H9 (cell line): Measurements from ENCODE around the gene TIFAB. TPM values are rescaled to one million over a fixed set of nuclear protein-coding genes. Genes with fewer than 3 reads are reported as not detected.

Experiments used
- DNase-seq: peaks from one replicate; pipeline ENCODE4 v3.0.0-alpha.2; 2017
- H2AFZ ChIP-seq: one replicate; pipeline ENCODE4 v1.6.1; 2013; ENCODE audit warnings: mild to moderate bottlenecking, low read length, control low read depth, moderate library complexity
- H2AK5ac ChIP-seq: 2 replicates; pipeline ENCODE4 v1.6.1; 2013; ENCODE audit warnings: low read length, control low read depth, mixed read lengths; ENCODE audit not compliant: insufficient read length
- H2BK120ac ChIP-seq: one replicate; pipeline ENCODE4 v1.6.1; 2013; ENCODE audit warnings: low read depth, mild to moderate bottlenecking, low read length, control low read depth, inconsistent platforms; ENCODE audit not compliant: poor library complexity, severe bottlenecking
- H2BK12ac ChIP-seq: 2 replicates; pipeline ENCODE4 v1.6.1; 2013; ENCODE audit warnings: low read length, control low read depth, mixed read lengths, low read depth; ENCODE audit not compliant: insufficient read length
- H2BK15ac ChIP-seq: 2 replicates; pipeline ENCODE4 v1.6.1; 2013; ENCODE audit warnings: low read depth, low read length, control low read depth
- H2BK20ac ChIP-seq: one replicate; pipeline ENCODE4 v1.6.1; 2013; ENCODE audit warnings: low read depth, mild to moderate bottlenecking, low read length, control low read depth, inconsistent platforms; ENCODE audit not compliant: poor library complexity, severe bottlenecking
- H2BK5ac ChIP-seq: 2 replicates; pipeline ENCODE4 v1.6.1; 2013; ENCODE audit warnings: low read length, control low read depth, mixed read lengths; ENCODE audit not compliant: insufficient read length
- H3K14ac ChIP-seq: 2 replicates; pipeline ENCODE4 v1.6.1; 2013; ENCODE audit warnings: low read length, control low read depth; ENCODE audit not compliant: insufficient read depth
- H3K18ac ChIP-seq: 2 replicates; pipeline ENCODE4 v1.6.1; 2013; ENCODE audit warnings: low read depth, mild to moderate bottlenecking, mixed read lengths, low read length, control low read depth; ENCODE audit not compliant: insufficient read length
- H3K23ac ChIP-seq: 2 replicates; pipeline ENCODE4 v1.6.1; 2013; ENCODE audit warnings: low read length, control low read depth, mixed read lengths, low read depth; ENCODE audit not compliant: insufficient read length
- H3K23me2 ChIP-seq: 2 replicates; pipeline ENCODE4 v1.6.1; 2013; ENCODE audit warnings: low read depth, mild to moderate bottlenecking, mixed read lengths, low read length, control low read depth; ENCODE audit not compliant: insufficient read length, poor library complexity, severe bottlenecking
- H3K27ac ChIP-seq: 2 replicates; pipeline ENCODE4 v1.5.1; 2013; ENCODE audit warnings: low read length, control low read depth, mixed read lengths, low read depth; ENCODE audit not compliant: insufficient read length
- H3K27me3 ChIP-seq: 2 replicates; pipeline ENCODE4 v1.6.1; 2013; ENCODE audit warnings: low read length, control low read depth, inconsistent platforms; ENCODE audit not compliant: insufficient read depth
- H3K4ac ChIP-seq: 2 replicates; pipeline ENCODE4 v1.6.1; 2013; ENCODE audit warnings: low read depth, mild to moderate bottlenecking, control low read depth, inconsistent platforms, low read length, moderate library complexity
- H3K4me1 ChIP-seq: 2 replicates; pipeline ENCODE4 v1.6.1; 2013; ENCODE audit warnings: low read length, control low read depth, inconsistent platforms; ENCODE audit not compliant: insufficient read depth
- H3K4me2 ChIP-seq: 2 replicates; pipeline ENCODE4 v1.6.1; 2013; ENCODE audit warnings: low read length, control low read depth, mixed read lengths; ENCODE audit not compliant: insufficient read length, insufficient read depth
- H3K56ac ChIP-seq: 2 replicates; pipeline ENCODE4 v1.6.1; 2013; ENCODE audit warnings: low read depth, mild to moderate bottlenecking, mixed read lengths, low read length, control low read depth; ENCODE audit not compliant: insufficient read length
- H3K79me1 ChIP-seq: 2 replicates; pipeline ENCODE4 v1.6.1; 2013; ENCODE audit warnings: low read depth, mild to moderate bottlenecking, moderate library complexity, low read length, control low read depth, inconsistent platforms; ENCODE audit not compliant: insufficient read depth, poor library complexity, severe bottlenecking
- H3K79me2 ChIP-seq: 2 replicates; pipeline ENCODE4 v1.6.1; 2013; ENCODE audit warnings: low read length, control low read depth, inconsistent platforms; ENCODE audit not compliant: insufficient read depth
- H3K9ac ChIP-seq: 2 replicates; pipeline ENCODE4 v1.6.1; 2013; ENCODE audit warnings: low read length, control low read depth, mixed read lengths; ENCODE audit not compliant: insufficient read length; ENCODE audit errors: extremely low read depth
- H3K9me3 ChIP-seq: one replicate; pipeline ENCODE4 v1.6.1; 2013; ENCODE audit warnings: low read depth, low read length, inconsistent platforms; ENCODE audit not compliant: control insufficient read depth
- H3T11ph ChIP-seq: one replicate; pipeline ENCODE4 v1.6.1; 2013; ENCODE audit warnings: mild to moderate bottlenecking, low read length, control low read depth, inconsistent platforms
- H4K20me1 ChIP-seq: one replicate; pipeline ENCODE4 v1.6.1; 2013; ENCODE audit not compliant: control insufficient read depth, insufficient read length, insufficient read depth
- H4K5ac ChIP-seq: 2 replicates; pipeline ENCODE4 v1.6.1; 2013; ENCODE audit warnings: low read depth, mild to moderate bottlenecking, mixed read lengths, low read length, control low read depth; ENCODE audit not compliant: insufficient read length
- H4K8ac ChIP-seq: replicated peaks from 2 replicates; pipeline ENCODE4 v1.6.1; 2013; ENCODE audit warnings: low read length, control low read depth, mixed read lengths, low read depth; ENCODE audit not compliant: insufficient read length
- H4K91ac ChIP-seq: 2 replicates; pipeline ENCODE4 v1.6.1; 2013; ENCODE audit warnings: low read depth, mild to moderate bottlenecking, moderate library complexity, mixed read lengths, low read length, control low read depth; ENCODE audit not compliant: insufficient read length
- H3K27ac Mint-ChIP-seq, 3 experiments: 2 replicates in 2 of 3; 3 replicates in 1 of 3; pipeline ENCODE4 v1.8.0; 2020 to 2021; ENCODE audit warnings: mixed read lengths in 3 of 3, mild to moderate bottlenecking in 1 of 3, moderate library complexity in 1 of 3
- H3K27me3 Mint-ChIP-seq: 2 replicates; pipeline ENCODE4 v1.8.0; 2021; ENCODE audit warnings: low read depth, mild to moderate bottlenecking, moderate library complexity, mixed read lengths
- H3K36me3 Mint-ChIP-seq, 3 experiments: 2 replicates in 2 of 3; 3 replicates in 1 of 3; pipeline ENCODE4 v1.8.0; 2020 to 2021; ENCODE audit warnings: low read depth in 3 of 3, mixed read lengths in 3 of 3; ENCODE audit not compliant: insufficient read depth in 1 of 3
- H3K4me1 Mint-ChIP-seq, 2 experiments: 2 replicates each; pipeline ENCODE4 v1.8.0; 2020; ENCODE audit warnings: mixed read lengths in 2 of 2
- H3K4me3 Mint-ChIP-seq, 2 experiments: 2 replicates in 1 of 2; 3 replicates in 1 of 2; pipeline ENCODE4 v1.8.0; 2020 to 2021; ENCODE audit warnings: mild to moderate bottlenecking in 2 of 2, mixed read lengths in 2 of 2, moderate library complexity in 1 of 2
- H3K9me3 Mint-ChIP-seq, 2 experiments: 2 replicates in 1 of 2; 3 replicates in 1 of 2; pipeline ENCODE4 v1.8.0; 2020; ENCODE audit warnings: mild to moderate bottlenecking in 2 of 2, mixed read lengths in 2 of 2, moderate library complexity in 1 of 2
- CTCF ChIP-seq: fragments of 200-600 bp; sonication (generic); conservative IDR thresholded peaks from 3 replicates; pipeline ENCODE4 v1.8.0; 2021; ENCODE audit warnings: antibody characterized with exemption, mild to moderate bottlenecking
- WGBS: extraction: QIAGEN DNeasy Blood & Tissue Kit; methylation state at CpG from one replicate; pipeline ENCODE4 v1.1.7; 2013; ENCODE audit warnings: missing lambda C conversion rate, low lambda C conversion rate, mixed read lengths; ENCODE audit not compliant: insufficient read length; ENCODE audit errors: extremely low coverage; 5-methylcytosine and 5-hydroxymethylcytosine counted together
- total RNA-seq: library from RNA; stranded (reverse); gene quantifications from 2 replicates; pipeline ENCODE4 v1.2.1, GENCODE V29; 2021

The TIFAB gene
- total RNA-seq, 1 experiment from 2014 or later: not detected

GRCh38 chr5:135441350-135441831 is 10.8 kb downstream of the TIFAB start:
- H2AFZ ChIP-seq: no peak overlapping the region
- H2AK5ac ChIP-seq: no peak overlapping the region
- H3K18ac ChIP-seq: no peak overlapping the region
- H3K36me3 Mint-ChIP-seq: no peaks in the 10 kb centered on the region
- no peak overlapping the region for H3K4me3 Mint-ChIP-seq
- no peak overlapping the region for H2BK15ac ChIP-seq
- H3K9me3 ChIP-seq: no peaks in the 10 kb centered on the region
- H3K23me2 ChIP-seq: no peaks in the 10 kb centered on the region
- H3K4me1 ChIP-seq: no peaks in the 10 kb centered on the region
- no peak overlapping the region for H2BK120ac ChIP-seq
- H4K5ac ChIP-seq: no peak overlapping the region
- H3K4me2 ChIP-seq: no peak overlapping the region
- no peak overlapping the region for H4K91ac ChIP-seq
- H2BK20ac ChIP-seq: no peak overlapping the region
- no peak for TF ChIP-seq CTCF
- no peak overlapping the region for H3K27ac ChIP-seq
- H3K27me3 ChIP-seq: no peaks in the 10 kb centered on the region
- no peak overlapping the region for H3K9ac ChIP-seq
- peaks cover 41% of the 10 kb centered on the region for H3K27me3 Mint-ChIP-seq
- peaks cover 7 to 14% of the 10 kb centered on the region in 2 experiments; a peak in 3 of 4 replicates for H3K4me1 Mint-ChIP-seq
- no peak overlapping the region for H3K56ac ChIP-seq
- H3K79me2 ChIP-seq: no peaks in the 10 kb centered on the region
- H3K4ac ChIP-seq: no peak overlapping the region
- H3K23ac ChIP-seq: no peak overlapping the region
- no peaks in the 10 kb centered on the region for H3K79me1 ChIP-seq
- no peak overlapping the region for H4K8ac ChIP-seq
- no peaks in the 10 kb centered on the region for H3K9me3 Mint-ChIP-seq
- no peak overlapping the region for H3K14ac ChIP-seq
- no peak overlapping the region for H3T11ph ChIP-seq
- H2BK12ac ChIP-seq: no peak overlapping the region
- DNase-seq: no peak
- H3K27ac Mint-ChIP-seq: no peak overlapping the region
- no peak overlapping the region for H2BK5ac ChIP-seq
- H4K20me1 ChIP-seq: no peaks in the 10 kb centered on the region
- WGBS: no CpG with 5 or more reads among the region's 11 CpGs
